ENCODE data around the gene C4orf46.

- TF ChIP-seq CTCF (conservative IDR thresholded peaks at IDR 0.05; ENCODE audit: low read length) = no peak
- no peak for TF ChIP-seq EZH2phosphoT487 (IDR thresholded peaks at IDR 0.05; ENCODE audit: borderline replicate concordance, low read depth, low read length)
Measured at GRCh38 chr4:158657291-158657690, 14.4 kb downstream of the C4orf46 start.

All from OCI-LY7 (cell line).